ENCODE results near the gene TBC1D22A. TPM values are rescaled to one million over a fixed set of nuclear protein-coding genes. Genes with fewer than 3 reads are reported as not detected.

TBC1D22A gene
- polyA plus RNA-seq, 1 donor from 2014 or later, result 9.3 TPM

- H3K9me3 ChIP-seq (ENCODE audit: low read length), result no peaks in the 10 kb centered on the region
Measured at GRCh38 chr22:47210686-47211085, 448.2 kb downstream of the TBC1D22A start.

GRCh38 chr22:47213571-47214230 lies 451.3 kb downstream of the TBC1D22A start:
- no peaks in the 10 kb centered on the region for H3K9me2 ChIP-seq (ENCODE audit: insufficient read depth, low read length)

More at GRCh38 chr22:47210686-47211085, 448.2 kb downstream of the TBC1D22A start:
- Histone ChIP-seq H3K4me2 (ENCODE audit: low read length) (no peak overlapping the region), H3K9me2 (ENCODE audit: insufficient read depth, low read length) (no peaks in the 10 kb centered on the region), H3K27ac (ENCODE audit: low read length) (no peak overlapping the region), H3K79me2 (replicated peaks; ENCODE audit: insufficient read depth, low read length) (no peaks in the 10 kb centered on the region), H3F3A (ENCODE audit: insufficient read depth, low read length, poor library complexity, severe bottlenecking) (no peaks in the 10 kb centered on the region), H4K20me1 (ENCODE audit: insufficient read depth) (no peaks in the 10 kb centered on the region), H3K27me3 (ENCODE audit: insufficient read depth, low read depth, low read length) (no peaks in the 10 kb centered on the region), H3K4me3 (ENCODE audit: low read length) (no peak overlapping the region), H3K36me3 (ENCODE audit: insufficient read depth, low read length) (no peaks in the 10 kb centered on the region), H2AFZ (ENCODE audit: low read depth, low read length) (no peak overlapping the region), H3K9ac (ENCODE audit: low read length) (no peak overlapping the region)
- TF ChIP-seq RAD21 (conservative IDR thresholded peaks at IDR 0.05), result no peak
- no peak for TF ChIP-seq EP300 (conservative IDR thresholded peaks at IDR 0.05; ENCODE audit: poor library complexity, severe bottlenecking)
- TF ChIP-seq, protein P1, sequence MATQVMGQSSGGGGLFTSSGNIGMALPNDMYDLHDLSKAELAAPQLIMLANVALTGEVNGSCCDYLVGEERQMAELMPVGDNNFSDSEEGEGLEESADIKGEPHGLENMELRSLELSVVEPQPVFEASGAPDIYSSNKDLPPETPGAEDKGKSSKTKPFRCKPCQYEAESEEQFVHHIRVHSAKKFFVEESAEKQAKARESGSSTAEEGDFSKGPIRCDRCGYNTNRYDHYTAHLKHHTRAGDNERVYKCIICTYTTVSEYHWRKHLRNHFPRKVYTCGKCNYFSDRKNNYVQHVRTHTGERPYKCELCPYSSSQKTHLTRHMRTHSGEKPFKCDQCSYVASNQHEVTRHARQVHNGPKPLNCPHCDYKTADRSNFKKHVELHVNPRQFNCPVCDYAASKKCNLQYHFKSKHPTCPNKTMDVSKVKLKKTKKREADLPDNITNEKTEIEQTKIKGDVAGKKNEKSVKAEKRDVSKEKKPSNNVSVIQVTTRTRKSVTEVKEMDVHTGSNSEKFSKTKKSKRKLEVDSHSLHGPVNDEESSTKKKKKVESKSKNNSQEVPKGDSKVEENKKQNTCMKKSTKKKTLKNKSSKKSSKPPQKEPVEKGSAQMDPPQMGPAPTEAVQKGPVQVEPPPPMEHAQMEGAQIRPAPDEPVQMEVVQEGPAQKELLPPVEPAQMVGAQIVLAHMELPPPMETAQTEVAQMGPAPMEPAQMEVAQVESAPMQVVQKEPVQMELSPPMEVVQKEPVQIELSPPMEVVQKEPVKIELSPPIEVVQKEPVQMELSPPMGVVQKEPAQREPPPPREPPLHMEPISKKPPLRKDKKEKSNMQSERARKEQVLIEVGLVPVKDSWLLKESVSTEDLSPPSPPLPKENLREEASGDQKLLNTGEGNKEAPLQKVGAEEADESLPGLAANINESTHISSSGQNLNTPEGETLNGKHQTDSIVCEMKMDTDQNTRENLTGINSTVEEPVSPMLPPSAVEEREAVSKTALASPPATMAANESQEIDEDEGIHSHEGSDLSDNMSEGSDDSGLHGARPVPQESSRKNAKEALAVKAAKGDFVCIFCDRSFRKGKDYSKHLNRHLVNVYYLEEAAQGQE (IDR thresholded peaks at IDR 0.05; ENCODE audit: borderline replicate concordance), result no peak
- no peak for TF ChIP-seq TAF1 (IDR thresholded peaks at IDR 0.05; ENCODE audit: low read depth)
- TF ChIP-seq EZH2 (IDR thresholded peaks at IDR 0.05; ENCODE audit: borderline replicate concordance, insufficient read depth, low read length, poor library complexity, severe bottlenecking), result no peak
- TF ChIP-seq CTCF (IDR thresholded peaks at IDR 0.05; ENCODE audit: poor library complexity, severe bottlenecking), result no peak
- no peak for TF ChIP-seq MXI1 (conservative IDR thresholded peaks at IDR 0.05; ENCODE audit: poor library complexity, severe bottlenecking)
- TF ChIP-seq SMC3 (conservative IDR thresholded peaks at IDR 0.05; ENCODE audit: poor library complexity), result no peak
- no peak for TF ChIP-seq POLR2AphosphoS5 (IDR thresholded peaks at IDR 0.05)

More at GRCh38 chr22:47213571-47214230, 451.3 kb downstream of the TBC1D22A start:
- Histone ChIP-seq H3K9me3 (ENCODE audit: low read length) (no peaks in the 10 kb centered on the region), H4K20me1 (ENCODE audit: insufficient read depth) (no peaks in the 10 kb centered on the region), H3K4me2 (ENCODE audit: low read length) (no peak overlapping the region), H2AFZ (ENCODE audit: low read depth, low read length) (no peak overlapping the region), H3K79me2 (replicated peaks; ENCODE audit: insufficient read depth, low read length) (no peaks in the 10 kb centered on the region), H3K36me3 (ENCODE audit: insufficient read depth, low read length) (no peaks in the 10 kb centered on the region), H3F3A (ENCODE audit: insufficient read depth, low read length, poor library complexity, severe bottlenecking) (no peaks in the 10 kb centered on the region), H3K4me3 (ENCODE audit: low read length) (no peak overlapping the region), H3K9ac (ENCODE audit: low read length) (no peak overlapping the region), H3K27ac (ENCODE audit: low read length) (no peak overlapping the region), H3K27me3 (ENCODE audit: insufficient read depth, low read depth, low read length) (no peaks in the 10 kb centered on the region)
- no peak for TF ChIP-seq TAF1 (IDR thresholded peaks at IDR 0.05; ENCODE audit: low read depth)
- TF ChIP-seq RAD21 (conservative IDR thresholded peaks at IDR 0.05), result peak; percentile 29
- TF ChIP-seq EP300 (conservative IDR thresholded peaks at IDR 0.05; ENCODE audit: poor library complexity, severe bottlenecking), result no peak
- TF ChIP-seq POLR2AphosphoS5 (IDR thresholded peaks at IDR 0.05), result no peak
- peak; percentile 36 for TF ChIP-seq CTCF (IDR thresholded peaks at IDR 0.05; ENCODE audit: poor library complexity, severe bottlenecking)
- TF ChIP-seq, protein P1 (IDR thresholded peaks at IDR 0.05; ENCODE audit: borderline replicate concordance), result no peak
- no peak for TF ChIP-seq SMC3 (conservative IDR thresholded peaks at IDR 0.05; ENCODE audit: poor library complexity)
